ENCODE results near the gene MAB21L4. TPM values are rescaled to one million over a fixed set of nuclear protein-coding genes. Genes with fewer than 3 reads are reported as not detected.
"Not testable (repeated sequence)": the region's sequence is repeated elsewhere in the genome, so short reads cannot be mapped to it uniquely, and the experiment has no call there.

The MAB21L4 gene
- total RNA-seq, 1 donor from 2014 or later = not detected

- Mint-ChIP-seq H3K4me1 (ENCODE audit: unreplicated experiment) (no peaks in the 10 kb centered on the region), H3K27ac (ENCODE audit: unreplicated experiment) (no peak overlapping the region), H3K36me3 (ENCODE audit: unreplicated experiment) (no peaks in the 10 kb centered on the region), H3K4me3 (ENCODE audit: unreplicated experiment) (no peak overlapping the region), H3K9me3 (ENCODE audit: unreplicated experiment) (peaks cover 9% of the 10 kb centered on the region), H3K27me3 (ENCODE audit: unreplicated experiment) (peaks cover 19% of the 10 kb centered on the region)
- TF ChIP-seq CTCF (IDR thresholded peaks at IDR 0.05) = no peak
- no peak for DNase-seq (ENCODE audit: extremely low spot score, unreplicated experiment)
These were observed 45.2 kb downstream of the MAB21L4 start for GRCh38 chr2:240850756-240851077.

- H3K27me3 Mint-ChIP-seq (ENCODE audit: unreplicated experiment) = peaks cover 23% of the 10 kb centered on the region
- no peak for TF ChIP-seq CTCF (IDR thresholded peaks at IDR 0.05)
- H3K9me3 Mint-ChIP-seq (ENCODE audit: unreplicated experiment) = peaks cover 9% of the 10 kb centered on the region
- no peak overlapping the region for H3K4me3 Mint-ChIP-seq (ENCODE audit: unreplicated experiment)
- no peak overlapping the region for H3K27ac Mint-ChIP-seq (ENCODE audit: unreplicated experiment)
- no peaks in the 10 kb centered on the region for H3K36me3 Mint-ChIP-seq (ENCODE audit: unreplicated experiment)
- H3K4me1 Mint-ChIP-seq (ENCODE audit: unreplicated experiment) = no peaks in the 10 kb centered on the region
- DNase-seq (ENCODE audit: extremely low spot score, unreplicated experiment) = no peak
These were observed 45.9 kb downstream of the MAB21L4 start for GRCh38 chr2:240850026-240850425.

GRCh38 chr2:240848900-240849680 lies 46.9 kb downstream of the MAB21L4 start:
- Mint-ChIP-seq H3K36me3 (ENCODE audit: unreplicated experiment) (no peaks in the 10 kb centered on the region), H3K27ac (ENCODE audit: unreplicated experiment) (no peak overlapping the region), H3K27me3 (ENCODE audit: unreplicated experiment) (peaks cover 29% of the 10 kb centered on the region), H3K4me1 (ENCODE audit: unreplicated experiment) (no peaks in the 10 kb centered on the region), H3K9me3 (ENCODE audit: unreplicated experiment) (peaks cover 1% of the 10 kb centered on the region), H3K4me3 (ENCODE audit: unreplicated experiment) (no peak overlapping the region)
- no peak for DNase-seq (ENCODE audit: extremely low spot score, unreplicated experiment)
- TF ChIP-seq CTCF (IDR thresholded peaks at IDR 0.05) = no peak

- Mint-ChIP-seq H3K27ac (ENCODE audit: unreplicated experiment) (no peak overlapping the region), H3K4me1 (ENCODE audit: unreplicated experiment) (no peaks in the 10 kb centered on the region), H3K4me3 (ENCODE audit: unreplicated experiment) (no peak overlapping the region), H3K27me3 (ENCODE audit: unreplicated experiment) (peaks cover 35% of the 10 kb centered on the region), H3K36me3 (ENCODE audit: unreplicated experiment) (no peaks in the 10 kb centered on the region), H3K9me3 (ENCODE audit: unreplicated experiment) (no peaks in the 10 kb centered on the region)
- no peak for DNase-seq (ENCODE audit: extremely low spot score, unreplicated experiment)
- no peak for TF ChIP-seq CTCF (IDR thresholded peaks at IDR 0.05)
These were observed 48.1 kb downstream of the MAB21L4 start for GRCh38 chr2:240847817-240848216.

- Mint-ChIP-seq H3K4me1 (ENCODE audit: unreplicated experiment) (no peaks in the 10 kb centered on the region), H3K36me3 (ENCODE audit: unreplicated experiment) (no peaks in the 10 kb centered on the region), H3K4me3 (ENCODE audit: unreplicated experiment) (no peak overlapping the region), H3K27ac (ENCODE audit: unreplicated experiment) (no peak overlapping the region), H3K27me3 (ENCODE audit: unreplicated experiment) (peaks cover 34% of the 10 kb centered on the region), H3K9me3 (ENCODE audit: unreplicated experiment) (no peaks in the 10 kb centered on the region)
- DNase-seq (ENCODE audit: extremely low spot score, unreplicated experiment) = no peak
- TF ChIP-seq CTCF (IDR thresholded peaks at IDR 0.05) = no peak
These were observed 48.9 kb downstream of the MAB21L4 start for GRCh38 chr2:240846873-240847595.

- H3K4me3 Mint-ChIP-seq (ENCODE audit: unreplicated experiment) = not testable (repeated sequence)
These were observed 49.6 kb downstream of the MAB21L4 start for GRCh38 chr2:240846309-240846708.

More at GRCh38 chr2:240846309-240846708, 49.6 kb downstream of the MAB21L4 start:
- DNase-seq (ENCODE audit: extremely low spot score, unreplicated experiment); H3K9me3 Mint-ChIP-seq (ENCODE audit: unreplicated experiment); H3K4me1 Mint-ChIP-seq (ENCODE audit: unreplicated experiment); H3K36me3 Mint-ChIP-seq (ENCODE audit: unreplicated experiment); H3K27ac Mint-ChIP-seq (ENCODE audit: unreplicated experiment): not testable (repeated sequence)
- H3K27me3 Mint-ChIP-seq (ENCODE audit: unreplicated experiment) = peaks cover 34% of the 10 kb centered on the region

All from osteocyte (in vitro differentiated cells).